HEK293T (cell line): Measurements from ENCODE around the gene FGFBP1.

ENCODE experiments used
- FOXA1 ChIP-seq: fragments of 450-650 bp; IDR thresholded peaks from 2 replicates; pipeline ENCODE4 v1.6.1; 2016; ENCODE audit warnings: mild to moderate bottlenecking
- HDGF ChIP-seq: fragments of 450-650 bp; IDR thresholded peaks from 2 replicates; pipeline ENCODE4 v1.6.1; 2017; ENCODE audit warnings: antibody characterized with exemption, borderline replicate concordance
- NFRKB ChIP-seq: fragments of 450-650 bp; IDR thresholded peaks from 2 replicates; pipeline ENCODE4 v1.6.1; 2016; ENCODE audit warnings: mild to moderate bottlenecking, moderate library complexity
- SP1 ChIP-seq: fragments of 450-650 bp; IDR thresholded peaks from 2 replicates; pipeline ENCODE4 v1.6.1; 2017

GRCh38 chr4:15935504-15936402 is 2.8 kb downstream of the FGFBP1 start:
- TF ChIP-seq SP1 (no peak), NFRKB (no peak), HDGF (no peak), FOXA1 (no peak)
